ENCODE data around the gene CUBN.
A peak's percentile ranks its signal among the peaks of the same experiment; 100 is the strongest.
"Not testable (repeated sequence)": the region's sequence is repeated elsewhere in the genome, so short reads cannot be mapped to it uniquely, and the experiment has no call there.

CUBN gene

GRCh38 chr10:16870331-16870730 lies 259.3 kb downstream of the CUBN start:
- DNase-seq (ENCODE audit: low read depth), result no peak

- DNase-seq (ENCODE audit: low read depth), result no peak
Measured at GRCh38 chr10:16867990-16868389, 261.6 kb downstream of the CUBN start.

GRCh38 chr10:16867556-16867955 lies 262.1 kb downstream of the CUBN start:
- DNase-seq (ENCODE audit: low read depth), result peak; percentile 50

- DNase-seq (ENCODE audit: low read depth), result no peak
Measured at GRCh38 chr10:16866541-16867275, 262.9 kb downstream of the CUBN start.

- no peak for DNase-seq (ENCODE audit: low read depth)
Measured at GRCh38 chr10:16865766-16866165, 263.8 kb downstream of the CUBN start.

GRCh38 chr10:16863766-16864165 lies 265.8 kb downstream of the CUBN start:
- no peak for DNase-seq (ENCODE audit: low read depth)

- no peak for DNase-seq (ENCODE audit: low read depth)
Measured at GRCh38 chr10:16857419-16857818, 272.2 kb downstream of the CUBN start.

- DNase-seq (ENCODE audit: low read depth), result no peak
Measured at GRCh38 chr10:16856567-16856966, 273.0 kb downstream of the CUBN start.

GRCh38 chr10:16856092-16856491 lies 273.5 kb downstream of the CUBN start:
- no peak for DNase-seq (ENCODE audit: low read depth)

- DNase-seq (ENCODE audit: low read depth), result no peak
Measured at GRCh38 chr10:16854623-16855022, 275.0 kb downstream of the CUBN start.

GRCh38 chr10:16853809-16854208 lies 275.8 kb downstream of the CUBN start:
- DNase-seq (ENCODE audit: low read depth), result no peak

GRCh38 chr10:16853201-16853600 lies 276.4 kb downstream of the CUBN start:
- no peak for DNase-seq (ENCODE audit: low read depth)

- no peak for DNase-seq (ENCODE audit: low read depth)
Measured at GRCh38 chr10:16852624-16853023, 277.0 kb downstream of the CUBN start.

- no peak for DNase-seq (ENCODE audit: low read depth)
Measured at GRCh38 chr10:16848562-16849154, 281.0 kb downstream of the CUBN start.

GRCh38 chr10:16847644-16848043 lies 282.0 kb downstream of the CUBN start:
- peak; percentile 65 for DNase-seq (ENCODE audit: low read depth)

- DNase-seq (ENCODE audit: low read depth), result no peak
Measured at GRCh38 chr10:16845248-16845647, 284.4 kb downstream of the CUBN start.

- DNase-seq (ENCODE audit: low read depth), result peak; percentile 78
Measured at GRCh38 chr10:16843252-16843870, 286.2 kb downstream of the CUBN start.

GRCh38 chr10:16835228-16835627 lies 294.4 kb downstream of the CUBN start:
- no peak for DNase-seq (ENCODE audit: low read depth)

GRCh38 chr10:16832351-16833080 lies 297.1 kb downstream of the CUBN start:
- peak; percentile 91 for DNase-seq (ENCODE audit: low read depth)

- DNase-seq (ENCODE audit: low read depth), result peak; percentile 63
Measured at GRCh38 chr10:16828701-16829175, 300.9 kb downstream of the CUBN start.

GRCh38 chr10:16828114-16828568 lies 301.5 kb downstream of the CUBN start:
- peak; percentile 72 for DNase-seq (ENCODE audit: low read depth)

GRCh38 chr10:16827474-16827873 lies 302.1 kb downstream of the CUBN start:
- not testable (repeated sequence) for DNase-seq (ENCODE audit: low read depth)
